Measurements from ENCODE around the gene PDPK1.

The PDPK1 gene

GRCh38 chr16:2511128-2511800 lies 26.6 kb upstream of the PDPK1 start:
- TF ChIP-seq MAX (IDR thresholded peaks at IDR 0.05) (no peak), NFIC (IDR thresholded peaks at IDR 0.05) (no peak), CEBPB (IDR thresholded peaks at IDR 0.05) (no peak), YY1 (IDR thresholded peaks at IDR 0.05; ENCODE audit: low read depth) (no peak), USF1 (IDR thresholded peaks at IDR 0.05) (no peak), ZBTB7A (IDR thresholded peaks at IDR 0.05; ENCODE audit: low read depth) (no peak), EGR1 (IDR thresholded peaks at IDR 0.05) (no peak), FOXM1 (IDR thresholded peaks at IDR 0.05; ENCODE audit: borderline replicate concordance, low read depth) (no peak), TEAD4 (IDR thresholded peaks at IDR 0.05) (no peak), REST (IDR thresholded peaks at IDR 0.05; ENCODE audit: low read depth) (no peak), CREB1 (IDR thresholded peaks at IDR 0.05; ENCODE audit: low read depth) (no peak), TAF1 (IDR thresholded peaks at IDR 0.05; ENCODE audit: low read depth) (no peak), EP300 (IDR thresholded peaks at IDR 0.05; ENCODE audit: borderline replicate concordance) (no peak), TCF12 (IDR thresholded peaks at IDR 0.05; ENCODE audit: low read depth) (no peak), RAD21 (IDR thresholded peaks at IDR 0.05; ENCODE audit: low read depth) (no peak)

- no peak for TF ChIP-seq CREB1 (IDR thresholded peaks at IDR 0.05; ENCODE audit: low read depth)
- no peak for TF ChIP-seq TEAD4 (IDR thresholded peaks at IDR 0.05)
- no peak for TF ChIP-seq CEBPB (IDR thresholded peaks at IDR 0.05)
- no peak for TF ChIP-seq TAF1 (IDR thresholded peaks at IDR 0.05; ENCODE audit: low read depth)
- no peak for TF ChIP-seq REST (IDR thresholded peaks at IDR 0.05; ENCODE audit: low read depth)
- no peak for TF ChIP-seq EP300 (IDR thresholded peaks at IDR 0.05; ENCODE audit: borderline replicate concordance)
- TF ChIP-seq USF1 (IDR thresholded peaks at IDR 0.05), result no peak
- TF ChIP-seq MAX (IDR thresholded peaks at IDR 0.05), result no peak
- no peak for TF ChIP-seq EGR1 (IDR thresholded peaks at IDR 0.05)
- TF ChIP-seq RAD21 (IDR thresholded peaks at IDR 0.05; ENCODE audit: low read depth), result no peak
- no peak for TF ChIP-seq ZBTB7A (IDR thresholded peaks at IDR 0.05; ENCODE audit: low read depth)
- no peak for TF ChIP-seq TCF12 (IDR thresholded peaks at IDR 0.05; ENCODE audit: low read depth)
- TF ChIP-seq YY1 (IDR thresholded peaks at IDR 0.05; ENCODE audit: low read depth), result no peak
- TF ChIP-seq NFIC (IDR thresholded peaks at IDR 0.05), result no peak
- no peak for TF ChIP-seq FOXM1 (IDR thresholded peaks at IDR 0.05; ENCODE audit: borderline replicate concordance, low read depth)
Observed at GRCh38 chr16:2511996-2512734, 25.7 kb upstream of the PDPK1 start.

- TF ChIP-seq NFIC (IDR thresholded peaks at IDR 0.05), result no peak
Observed at GRCh38 chr16:2512735-2513404, 25.0 kb upstream of the PDPK1 start.

- peak; percentile 97 for TF ChIP-seq USF1 (IDR thresholded peaks at IDR 0.05)
- no peak for TF ChIP-seq RAD21 (IDR thresholded peaks at IDR 0.05; ENCODE audit: low read depth)
- peak; percentile 46; the same call in 1 of the 2 replicates for TF ChIP-seq EP300 (IDR thresholded peaks at IDR 0.05; ENCODE audit: borderline replicate concordance)
- TF ChIP-seq CEBPB (IDR thresholded peaks at IDR 0.05), result no peak
- no peak for TF ChIP-seq REST (IDR thresholded peaks at IDR 0.05; ENCODE audit: low read depth)
- TF ChIP-seq TAF1 (IDR thresholded peaks at IDR 0.05; ENCODE audit: low read depth), result peak; percentile 85
- TF ChIP-seq ZBTB7A (IDR thresholded peaks at IDR 0.05; ENCODE audit: low read depth), result peak; percentile 63; the same call in 1 of the 2 replicates
- no peak; the same call in 1 of the 2 replicates for TF ChIP-seq TCF12 (IDR thresholded peaks at IDR 0.05; ENCODE audit: low read depth)
- TF ChIP-seq NFIC (IDR thresholded peaks at IDR 0.05), result no peak
- peak; percentile 70 for TF ChIP-seq CREB1 (IDR thresholded peaks at IDR 0.05; ENCODE audit: low read depth)
- TF ChIP-seq EGR1 (IDR thresholded peaks at IDR 0.05), result 0 out of 2 replicates have a peak, but pooled peaks have one; percentile 5
- TF ChIP-seq MAX (IDR thresholded peaks at IDR 0.05), result peak; percentile 84
- TF ChIP-seq FOXM1 (IDR thresholded peaks at IDR 0.05; ENCODE audit: borderline replicate concordance, low read depth), result no peak
- TF ChIP-seq YY1 (IDR thresholded peaks at IDR 0.05; ENCODE audit: low read depth), result peak; percentile 94
- TF ChIP-seq TEAD4 (IDR thresholded peaks at IDR 0.05), result peak; percentile 58
Observed at GRCh38 chr16:2513405-2514332, 24.2 kb upstream of the PDPK1 start, which contains the start of gene ATP6V0C. Gene ATP6V0C (plus strand): TSS chr16:2513952. CDS start chr16:2514104, 152 bp downstream.
